Measurements from ENCODE around the gene UBTD1.

- no peak for TF ChIP-seq CTCF (IDR thresholded peaks at IDR 0.05 in 8 of 11, conservative IDR thresholded peaks at IDR 0.05 in 3 of 11)
- TF ChIP-seq POLR2AphosphoS5 (IDR thresholded peaks at IDR 0.05): no peak
- TF ChIP-seq POLR2A (IDR thresholded peaks at IDR 0.05): no peak
These were observed 27.0 kb downstream of the UBTD1 start for GRCh38 chr10:97525683-97526110.

All from spleen (tissue), 7 donors.